Endometrial microvascular endothelial cells (primary cell): ENCODE measurements around the gene ADAM22. TPM values are rescaled to one million over a fixed set of nuclear protein-coding genes. Genes with fewer than 3 reads are reported as not detected.

Experiments used
- in situ Hi-C: cut with HindIII; loops from 2 replicates; pipeline ENCODE4 v1.10.0; 2017; ENCODE audit warnings: low sequenced_read_pairs, low pct_unique_long_range_greater_than_20kb; ENCODE audit errors: inconsistent ontology term
- total RNA-seq: library from RNA; depleted of rRNA; stranded (reverse); fragments of >200 nt; gene quantifications from one replicate; pipeline ENCODE4 v1.2.3, GENCODE V29; 2015; ENCODE audit errors: inconsistent ontology term

The ADAM22 gene
- total RNA-seq, 1 donor from 2014 or later = 0.09 TPM

DNA sequence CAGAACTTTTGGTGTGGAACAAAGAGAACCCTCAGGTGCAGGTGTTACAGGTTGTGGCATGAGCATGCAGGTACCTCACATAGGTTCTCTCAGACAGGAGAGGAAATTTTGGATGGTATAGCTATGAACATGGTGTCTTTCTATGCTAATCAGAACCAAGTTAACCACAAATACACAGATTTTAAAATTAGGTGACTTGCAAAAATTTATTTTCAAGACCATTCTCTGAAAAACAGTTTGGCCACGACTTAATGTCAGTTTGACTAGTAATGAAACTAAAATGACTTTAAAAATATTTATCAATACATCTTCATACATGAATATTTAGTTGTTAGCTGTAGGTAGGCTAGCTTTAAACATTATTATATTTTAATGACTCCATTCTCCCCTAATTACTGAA, 156.2 kb downstream of the ADAM22 start:
- in situ Hi-C loops = no loop called here

- in situ Hi-C loops = no loop called here
These were observed 156.6 kb downstream of the ADAM22 start for GRCh38 chr7:88090671-88091070.

GRCh38 chr7:88091988-88092675, 158.1 kb downstream of the ADAM22 start:
- in situ Hi-C loops = no loop called here

DNA sequence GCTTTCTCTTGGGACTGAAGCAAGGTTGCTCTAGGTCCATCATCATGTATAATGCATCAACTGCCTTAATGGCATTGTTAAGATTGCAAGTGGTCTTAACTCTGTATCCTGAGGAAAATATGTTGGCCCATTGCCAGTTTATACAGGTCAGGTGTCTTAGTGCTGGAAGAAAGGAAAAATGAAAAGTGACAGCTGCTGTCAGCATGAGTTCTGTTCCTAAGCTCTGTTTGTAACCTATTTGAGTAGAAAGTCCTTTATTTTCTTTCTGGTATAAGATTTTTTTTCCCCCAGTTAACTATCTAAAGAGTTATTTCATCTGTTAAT, 158.6 kb downstream of the ADAM22 start:
- in situ Hi-C loops = no loop called here

DNA sequence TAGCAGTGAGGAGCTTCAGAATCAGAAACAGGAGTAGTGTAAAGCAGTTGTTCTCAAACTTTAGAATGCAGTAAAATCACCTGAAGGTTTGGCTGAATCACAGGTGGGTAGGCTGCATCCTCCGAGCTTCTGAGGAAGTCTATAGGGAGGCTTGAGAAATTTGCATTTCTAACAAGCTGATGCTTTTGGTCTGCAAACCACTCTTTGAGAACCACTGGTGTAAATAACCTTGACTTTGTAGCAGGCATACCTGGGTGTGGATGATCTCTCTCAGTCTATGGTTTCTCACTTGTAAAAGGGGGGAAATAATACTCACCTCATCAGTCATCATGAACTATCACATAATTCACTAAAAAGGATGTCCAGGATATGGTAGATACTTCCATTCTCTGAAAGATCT, 167.7 kb downstream of the ADAM22 start:
- in situ Hi-C loops = no loop called here

GRCh38 chr7:88102675-88103074, 168.6 kb downstream of the ADAM22 start:
- in situ Hi-C loops = no loop called here

- in situ Hi-C loops = no loop called here
These were observed 170.7 kb downstream of the ADAM22 start for GRCh38 chr7:88104732-88105131.

DNA sequence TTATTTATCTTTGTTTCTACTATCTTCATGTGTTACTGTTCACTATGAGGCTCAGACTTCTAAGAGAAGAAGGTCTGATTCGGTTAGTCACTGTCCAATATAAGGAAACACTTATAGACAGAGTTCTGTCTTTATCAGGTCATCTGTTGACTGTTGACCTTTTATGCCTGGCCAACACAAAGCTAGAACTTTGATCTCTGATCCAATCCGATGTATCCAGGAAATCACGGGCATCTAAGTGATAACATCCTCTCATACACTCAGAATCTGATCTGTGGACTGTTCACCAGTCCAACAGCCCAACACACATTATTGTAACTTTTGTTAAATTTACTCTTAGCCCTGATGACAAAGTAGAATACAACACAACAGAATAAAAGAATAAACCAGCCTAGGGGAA, 171.2 kb downstream of the ADAM22 start:
- in situ Hi-C loops = no loop called here

DNA sequence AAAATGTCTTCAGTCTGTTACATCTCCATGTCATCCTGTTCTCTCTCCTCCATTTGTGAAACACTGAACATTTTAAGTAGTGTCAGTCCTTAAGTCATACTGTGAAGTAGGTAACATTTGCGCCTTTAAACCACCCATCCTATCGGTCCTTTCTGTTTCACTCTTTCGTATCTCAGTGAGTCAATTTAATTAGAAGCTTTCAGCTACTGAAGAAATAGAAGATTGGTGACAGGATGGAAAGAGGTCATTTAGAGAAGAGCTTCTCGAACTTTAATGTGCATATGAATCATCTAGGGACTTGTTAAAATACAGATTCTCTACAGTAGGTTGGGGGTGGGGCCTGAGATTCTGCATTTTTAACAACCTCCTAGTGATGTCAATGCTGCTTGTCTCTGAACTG, 172.4 kb downstream of the ADAM22 start:
- in situ Hi-C loops = no loop called here

- in situ Hi-C loops = no loop called here
These were observed 175.6 kb downstream of the ADAM22 start for GRCh38 chr7:88109612-88110011.

DNA sequence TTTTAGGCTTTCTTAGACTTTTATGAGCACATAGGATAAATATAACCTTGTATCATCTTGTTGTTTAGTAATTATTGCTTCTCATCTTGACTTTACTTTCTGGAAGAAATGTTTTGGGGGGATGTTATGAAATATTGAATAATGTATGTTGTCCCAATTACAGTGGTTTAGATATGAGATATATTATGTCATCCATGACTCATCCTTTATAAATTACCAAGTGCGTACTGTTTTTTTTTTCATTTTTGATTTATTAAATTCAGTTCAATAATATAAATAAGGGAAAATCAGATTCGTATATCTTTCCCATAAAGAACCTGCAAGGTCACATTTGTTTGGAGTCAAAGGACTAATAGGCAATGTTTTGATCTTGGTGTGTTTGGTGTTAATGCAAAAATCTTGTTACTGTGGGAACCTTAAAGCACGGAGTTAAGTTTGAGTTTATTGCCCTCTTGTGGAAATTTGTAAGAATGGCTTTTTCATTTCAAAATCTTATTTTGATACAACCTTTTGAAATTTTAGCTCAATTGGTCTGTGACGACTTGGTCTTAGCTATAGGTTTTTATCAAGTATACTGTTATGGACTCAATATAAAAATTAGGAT, 177.2 kb downstream of the ADAM22 start:
- in situ Hi-C loops = no loop called here

DNA sequence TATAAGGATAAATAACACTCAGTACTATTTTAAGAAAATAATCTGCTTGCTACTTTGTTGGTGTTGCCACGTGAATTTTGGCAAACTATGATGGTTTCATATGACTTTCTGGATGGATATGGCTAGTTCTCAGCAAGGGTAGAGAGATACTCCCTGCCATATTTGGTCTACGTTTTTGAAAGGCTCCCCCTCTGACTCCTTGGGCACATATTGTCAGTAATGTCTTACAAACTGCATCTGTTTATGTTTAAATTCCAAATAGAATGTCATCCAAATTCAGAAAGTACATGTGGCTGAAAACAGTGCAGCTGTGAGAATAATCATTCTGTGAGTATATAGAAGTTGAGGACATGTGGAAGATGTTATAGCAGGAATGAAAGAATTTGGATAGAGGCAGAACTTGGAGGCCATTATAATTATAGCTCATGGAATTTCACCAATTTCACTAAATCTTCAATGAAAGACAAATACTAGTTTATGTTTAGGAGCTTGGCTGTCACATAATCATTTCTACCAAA, 178.0 kb downstream of the ADAM22 start:
- in situ Hi-C loops = no loop called here

- in situ Hi-C loops = no loop called here
These were observed 181.3 kb downstream of the ADAM22 start for GRCh38 chr7:88115258-88115796.

DNA sequence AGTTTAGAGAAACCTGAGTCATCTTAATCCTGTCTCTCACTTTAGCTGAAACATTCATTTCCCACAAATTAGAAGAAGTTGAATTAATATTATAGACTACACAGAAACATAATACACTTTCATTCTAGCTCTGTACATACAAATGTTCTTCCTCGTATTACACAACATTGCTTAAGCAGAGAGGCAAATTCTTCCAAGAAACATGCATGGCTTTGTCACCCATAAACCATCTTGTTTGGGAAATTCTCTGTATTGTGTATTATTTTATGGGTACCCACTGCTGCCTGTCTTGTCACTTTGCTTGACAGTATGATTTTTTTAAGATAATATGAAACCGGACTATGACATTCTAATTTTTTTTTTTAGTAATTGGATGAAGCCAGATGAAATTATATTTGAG, 181.8 kb downstream of the ADAM22 start:
- in situ Hi-C loops = no loop called here

DNA sequence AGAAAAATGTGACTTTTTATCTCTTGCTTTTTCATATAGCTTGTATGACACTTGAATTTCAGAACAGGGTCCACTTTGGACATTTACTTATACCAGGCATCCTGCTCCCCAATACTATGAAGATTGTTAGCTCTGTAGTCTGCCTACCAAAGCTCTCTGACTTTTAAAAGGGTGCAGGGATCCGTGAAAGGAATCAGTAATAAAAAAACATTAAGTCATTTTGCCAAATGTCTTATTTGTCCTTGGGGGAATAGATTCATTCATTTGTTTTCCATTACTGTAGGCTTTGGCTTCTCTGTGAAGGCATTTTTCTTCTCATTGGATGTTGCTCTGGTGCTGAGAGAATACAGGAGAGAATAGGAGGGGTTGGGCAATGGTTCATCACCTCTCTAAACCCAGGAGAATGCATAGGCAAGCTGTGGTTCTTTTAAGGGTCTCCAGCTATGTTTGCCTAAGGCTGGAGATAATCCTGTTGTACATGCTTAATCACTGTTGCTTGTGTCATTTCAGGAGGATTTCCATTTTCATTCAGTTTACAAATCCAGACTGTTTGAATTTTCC, 182.3 kb downstream of the ADAM22 start:
- in situ Hi-C loops = no loop called here

- in situ Hi-C loops = no loop called here
These were observed 183.3 kb downstream of the ADAM22 start for GRCh38 chr7:88117325-88117724.

DNA sequence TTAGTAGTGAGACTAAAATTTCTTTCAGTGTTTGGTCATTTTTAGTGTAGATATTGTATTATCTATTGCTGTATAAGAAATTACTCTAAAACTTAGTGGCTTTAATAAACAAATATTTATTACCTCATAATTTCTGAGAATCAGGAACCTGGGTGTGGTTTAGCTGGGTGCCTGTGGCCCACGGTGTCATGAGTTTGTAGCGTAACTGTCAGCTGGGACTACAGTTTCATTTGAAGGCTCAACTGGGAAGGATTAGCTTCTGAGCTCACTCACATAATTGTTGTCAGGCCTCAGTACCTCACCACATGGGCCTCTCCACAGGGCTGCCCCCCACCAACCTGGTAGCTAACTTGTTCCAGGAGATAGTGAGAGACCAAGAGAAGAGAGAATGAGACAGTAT, 187.3 kb downstream of the ADAM22 start:
- in situ Hi-C loops = no loop called here

DNA sequence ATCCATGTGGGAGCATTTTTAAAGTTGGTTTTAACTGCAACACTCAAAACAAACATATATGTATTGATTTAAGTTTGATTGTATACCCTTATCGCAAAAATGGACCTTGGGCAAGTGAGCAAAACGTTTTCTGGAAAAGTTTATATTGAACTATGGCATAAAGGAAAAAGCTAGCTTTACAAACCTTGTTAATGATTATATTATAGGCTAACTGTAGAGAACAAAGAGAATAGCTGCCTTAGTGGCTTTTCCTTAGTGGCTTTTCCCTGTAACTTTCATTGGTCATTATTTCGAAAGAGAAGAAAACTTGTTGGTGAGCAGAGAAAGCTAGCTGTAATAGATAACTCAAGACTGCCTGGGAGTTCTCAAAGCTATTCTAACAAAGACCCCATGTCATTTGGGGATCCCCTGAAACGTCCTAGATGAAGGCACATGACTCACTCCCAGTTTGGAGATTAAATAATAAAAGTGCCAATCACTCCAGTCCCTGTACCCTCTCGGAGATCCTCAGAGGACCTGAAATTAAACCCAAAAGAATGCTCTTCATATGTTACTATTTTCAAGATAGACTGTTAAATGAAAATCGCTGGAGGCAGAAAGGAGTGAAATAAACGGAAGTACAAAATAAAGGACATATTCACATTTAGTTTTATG, 193.7 kb downstream of the ADAM22 start:
- in situ Hi-C loops = no loop called here

- in situ Hi-C loops = no loop called here
These were observed 198.7 kb downstream of the ADAM22 start for GRCh38 chr7:88132725-88133124.

GRCh38 chr7:88140947-88141346, 206.9 kb downstream of the ADAM22 start:
- in situ Hi-C loops = no loop called here
